Activated CD4-positive, alpha-beta T cell treated with anti-CD3 and anti-CD28 coated beads, Interleukin-2, Interleukin-6, amounts not matched to agents 100 ng/mL and 50 ng/mL, durations not matched to agents 16 hours and 8 hours (primary cell): ENCODE data around the gene EMCN.
"Not testable (repeated sequence)": the region's sequence is repeated elsewhere in the genome, so short reads cannot be mapped to it uniquely, and the experiment has no call there.

Source experiments
- DNase-seq: peaks from one replicate; pipeline ENCODE4 v3.0.0-alpha.2; 2020

Gene EMCN

DNA sequence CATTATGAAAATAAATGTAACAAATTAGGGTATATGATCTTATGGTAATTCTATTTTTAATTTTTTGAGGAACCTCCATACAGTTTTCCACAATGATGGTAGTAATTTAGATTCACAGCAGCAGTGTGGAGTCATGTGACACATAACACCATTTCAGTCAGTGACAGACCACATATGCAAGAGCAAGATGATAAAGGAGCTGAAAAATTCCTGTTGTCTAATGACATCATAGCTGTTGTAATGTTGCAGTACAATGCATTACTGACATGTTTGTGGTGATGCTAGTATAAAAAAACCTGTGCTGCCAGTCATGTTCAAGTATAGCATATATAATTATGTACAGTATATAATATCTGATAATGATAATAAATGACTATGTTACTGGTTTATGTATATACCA, 28.5 kb downstream of the EMCN start:
- DNase-seq: no peak

DNA sequence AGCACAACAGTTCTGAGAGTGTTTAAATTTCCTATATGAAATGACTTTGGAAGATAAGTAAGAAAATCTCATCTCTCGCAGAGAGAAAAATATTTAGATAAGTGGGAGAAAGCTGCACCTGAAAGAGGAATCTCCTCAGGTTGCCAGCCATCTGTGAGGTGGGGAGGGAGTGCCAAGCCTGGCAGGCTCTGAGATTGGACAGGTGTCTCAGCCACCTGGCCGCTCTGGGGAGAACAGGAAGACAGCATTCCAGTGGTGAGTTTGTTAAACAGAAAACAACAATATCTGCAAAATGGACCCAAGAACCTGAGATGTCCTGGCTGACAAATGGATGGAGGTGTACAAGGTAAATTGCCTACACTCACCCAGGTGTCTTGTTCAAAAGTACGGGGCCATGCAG, 31.3 kb downstream of the EMCN start:
- DNase-seq: no peak

DNA sequence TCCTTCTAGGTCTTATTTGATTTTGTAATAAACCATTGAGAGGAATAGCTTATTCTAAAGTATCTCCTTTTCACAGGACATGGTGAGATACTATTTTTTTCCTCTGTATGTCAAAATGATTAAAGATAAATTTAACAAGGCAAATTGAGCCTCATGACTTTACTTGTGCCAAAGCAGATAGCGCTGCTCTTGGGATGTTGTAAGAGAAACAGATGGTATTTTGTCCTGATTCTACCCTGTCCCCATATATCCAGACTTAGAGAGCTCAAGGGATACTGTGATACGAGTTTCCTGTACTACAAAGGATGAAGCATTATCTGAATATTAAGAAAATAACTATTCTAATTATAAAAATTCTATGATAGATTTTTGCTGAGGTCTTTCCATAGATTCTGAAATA, 34.0 kb downstream of the EMCN start:
- no peak for DNase-seq

DNA sequence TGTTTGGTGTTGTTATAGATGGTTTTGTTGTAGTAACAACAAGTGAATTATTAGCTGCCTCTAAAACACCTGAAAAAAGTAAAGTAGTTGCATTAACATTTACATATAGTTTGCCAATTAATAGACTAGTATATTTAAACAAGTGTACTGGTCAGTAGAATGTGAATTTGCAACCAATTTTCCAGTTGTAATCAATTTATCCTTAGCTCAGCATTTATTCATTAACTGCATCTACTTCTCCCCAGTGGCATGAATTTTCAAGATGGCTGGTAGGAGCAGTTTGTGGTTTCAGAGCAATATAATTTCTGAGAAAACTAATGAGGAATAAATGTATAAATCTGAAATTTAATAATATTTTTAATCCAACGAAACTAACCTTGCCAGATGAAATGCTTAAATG, 37.9 kb downstream of the EMCN start:
- no peak for DNase-seq

DNA sequence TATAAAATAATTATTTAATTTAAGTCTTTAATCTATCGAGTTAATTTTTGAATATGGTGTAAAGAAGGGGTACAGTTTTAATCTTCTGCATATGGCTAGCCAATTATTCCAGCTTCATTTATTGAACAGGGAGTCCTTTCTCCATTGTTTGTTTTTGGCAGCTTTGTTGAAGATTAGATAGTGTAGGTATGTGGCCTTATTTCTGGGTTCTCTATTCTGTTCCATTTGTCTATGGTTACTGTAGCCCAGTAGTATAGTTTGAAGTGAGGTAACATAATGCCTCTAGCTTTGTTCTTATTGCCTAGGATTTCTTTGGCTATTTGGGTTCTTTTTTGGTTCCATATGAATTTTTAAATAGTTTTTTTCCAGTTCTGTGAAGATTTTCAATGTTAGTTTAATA, 48.3 kb downstream of the EMCN start:
- no peak for DNase-seq

DNA sequence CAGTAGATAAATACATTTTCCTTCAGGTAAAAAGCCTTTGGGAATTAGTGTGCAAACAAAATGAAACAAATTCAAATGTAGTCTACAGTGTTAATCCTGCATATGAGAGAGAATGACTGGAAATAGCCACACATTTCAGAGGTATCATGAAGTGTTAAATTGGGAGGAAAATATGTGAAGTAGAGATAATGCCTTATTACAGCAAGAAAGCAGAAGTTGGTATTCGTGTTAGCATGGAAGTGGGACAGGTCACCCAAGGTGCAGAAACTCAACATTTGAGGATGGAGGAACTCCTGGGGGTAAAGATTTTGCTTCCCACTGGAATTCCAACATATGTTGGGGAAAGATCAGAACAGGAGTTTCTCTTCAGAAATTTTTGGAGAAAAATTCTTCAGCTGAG, 51.3 kb downstream of the EMCN start:
- no peak for DNase-seq

DNA sequence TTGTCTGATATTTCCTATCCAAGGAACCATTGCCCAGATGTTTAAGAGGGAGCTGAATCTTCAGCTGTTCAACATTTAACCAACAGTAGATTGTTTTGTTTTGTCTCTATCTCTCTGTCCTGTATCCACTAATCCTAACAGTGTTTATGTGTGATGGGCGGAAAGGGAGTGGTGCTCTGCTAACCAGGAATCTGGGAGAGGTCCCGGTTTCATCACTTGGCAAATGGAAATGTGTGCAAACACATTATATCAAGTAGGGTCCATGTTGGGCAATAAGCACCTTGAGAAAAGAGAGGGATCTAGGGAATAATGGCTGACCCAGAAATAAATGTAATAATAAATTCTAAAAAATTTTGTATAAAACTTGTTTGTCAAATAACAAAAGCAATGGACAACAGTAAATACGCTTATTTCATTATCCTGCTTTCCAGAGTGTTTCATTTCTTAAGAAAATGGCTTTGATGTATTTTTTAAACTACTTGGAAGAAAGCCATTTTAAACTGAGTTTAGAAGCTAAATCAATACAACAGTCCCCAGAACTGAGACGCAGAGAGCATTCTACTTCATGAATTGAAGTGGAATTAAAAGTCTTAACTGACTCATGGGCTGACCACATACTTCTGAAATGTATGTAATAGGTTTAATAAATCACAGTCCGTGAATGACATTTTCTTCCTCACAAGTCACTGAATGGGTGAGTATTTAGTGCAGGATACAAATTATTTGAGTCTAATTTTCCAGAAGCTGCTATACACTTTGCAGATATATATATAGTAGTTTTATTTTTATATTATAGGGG, 55.8 kb downstream of the EMCN start:
- DNase-seq: no peak

DNA sequence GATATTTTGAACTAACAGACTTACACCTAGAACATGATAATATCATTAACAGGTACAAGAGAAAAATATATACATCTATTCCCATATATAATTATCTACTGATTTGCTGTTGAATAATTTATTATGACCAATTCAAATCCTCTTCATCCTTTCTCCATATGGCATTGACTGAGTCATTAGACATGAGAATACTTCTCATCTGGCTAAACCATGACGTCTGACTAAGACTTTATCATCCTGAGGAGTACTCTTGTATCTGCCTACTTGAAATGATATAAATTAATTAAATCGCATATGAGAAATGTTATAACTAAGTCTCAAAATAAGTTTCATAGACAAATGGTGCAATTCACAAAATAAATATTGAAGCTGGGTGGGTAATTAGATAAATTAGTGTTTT, 67.4 kb downstream of the EMCN start:
- no peak for DNase-seq

DNA sequence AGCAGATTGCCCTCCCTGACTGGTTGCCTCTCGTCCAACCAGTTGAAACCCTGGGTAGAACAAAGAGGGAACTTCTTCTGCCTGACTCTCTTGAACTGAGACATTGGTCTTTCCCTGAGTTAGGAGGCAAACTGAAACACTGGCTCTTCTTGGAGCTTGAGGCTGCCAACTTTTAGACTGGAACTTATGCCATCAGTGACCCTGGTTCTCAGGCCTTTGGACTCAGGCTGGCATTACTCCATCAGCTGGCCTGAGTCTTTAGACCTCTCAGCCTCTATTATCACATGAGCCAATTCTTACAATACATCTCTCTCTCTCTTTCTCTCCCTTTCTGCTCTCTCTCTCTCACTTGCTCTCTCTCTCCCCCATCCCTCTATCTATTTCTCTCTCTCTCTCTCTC, 86.4 kb downstream of the EMCN start:
- DNase-seq: no peak

DNA sequence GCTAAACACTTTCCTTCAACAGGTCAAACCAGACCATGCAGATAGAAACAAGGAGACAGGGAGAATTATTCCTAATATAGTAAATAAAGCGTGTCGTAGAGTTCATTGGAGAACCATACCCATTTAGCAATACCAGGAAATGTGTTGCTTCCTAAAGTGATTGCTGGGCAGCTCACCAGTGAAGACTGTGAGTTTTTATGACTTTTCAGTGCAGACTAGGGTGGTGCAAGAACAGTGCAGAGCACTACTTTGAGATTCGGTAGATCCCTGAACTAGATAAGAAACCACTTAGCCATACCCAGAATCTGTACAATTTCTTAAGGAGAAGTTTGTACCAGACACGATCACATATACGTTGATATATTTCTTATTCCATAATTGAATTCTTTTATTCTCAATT, 87.4 kb downstream of the EMCN start:
- DNase-seq: no peak

DNA sequence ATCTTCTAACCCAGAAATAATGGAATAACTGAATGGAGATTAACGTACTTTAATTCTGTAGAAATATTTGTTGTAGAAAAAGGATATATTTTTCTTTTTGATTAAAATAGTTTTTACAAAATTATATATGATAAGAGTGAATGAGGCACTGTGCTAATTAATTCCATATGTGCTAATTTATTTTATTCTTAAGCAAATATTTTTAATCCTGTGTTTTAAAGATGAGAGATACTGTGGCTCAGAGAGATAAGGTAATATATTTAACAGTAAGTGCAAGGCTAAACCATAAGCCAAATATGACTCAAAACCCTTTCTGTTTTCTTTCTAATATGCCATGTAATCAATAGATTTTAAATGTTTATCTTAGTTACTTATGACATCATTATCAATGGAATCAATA, 88.2 kb downstream of the EMCN start:
- DNase-seq: no peak

DNA sequence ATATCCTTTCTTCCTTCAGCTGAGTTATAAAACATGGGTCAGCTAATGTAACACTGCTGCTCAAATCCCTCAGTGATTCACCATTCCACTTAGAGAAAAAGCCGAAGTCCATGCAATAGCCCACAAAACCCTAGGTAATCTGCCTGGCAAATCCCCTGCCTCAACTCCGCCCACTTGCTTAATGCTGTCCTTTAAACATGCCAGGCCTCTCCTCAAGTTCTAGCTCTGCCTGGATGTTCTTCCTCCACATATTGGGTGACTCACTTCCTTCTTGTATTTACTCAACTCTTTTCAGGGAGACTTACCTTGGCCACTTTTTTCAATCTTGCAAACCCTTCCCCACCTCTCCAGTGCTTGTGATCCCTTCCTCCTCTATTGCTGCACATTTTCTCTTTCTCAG, 89.8 kb downstream of the EMCN start:
- no peak for DNase-seq

DNA sequence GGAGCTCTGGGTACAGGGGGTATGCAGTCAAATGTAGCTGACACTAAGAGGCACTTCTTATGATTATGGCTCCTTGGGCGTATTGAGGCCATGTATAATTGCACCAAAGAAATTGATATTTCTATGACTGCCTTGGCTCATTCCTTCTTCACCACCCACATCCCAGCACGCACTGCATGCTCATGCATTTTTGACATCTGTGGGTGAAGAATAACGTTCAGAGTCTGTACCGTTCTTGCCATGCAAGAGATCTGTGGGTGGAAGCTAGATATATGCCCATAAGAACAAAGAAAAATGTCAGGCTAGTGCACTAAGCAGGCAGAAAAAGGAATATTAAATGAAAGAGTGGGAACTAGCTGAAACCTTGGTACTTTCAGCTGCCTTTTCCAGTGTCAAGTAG, 93.4 kb downstream of the EMCN start:
- DNase-seq: no peak

DNA sequence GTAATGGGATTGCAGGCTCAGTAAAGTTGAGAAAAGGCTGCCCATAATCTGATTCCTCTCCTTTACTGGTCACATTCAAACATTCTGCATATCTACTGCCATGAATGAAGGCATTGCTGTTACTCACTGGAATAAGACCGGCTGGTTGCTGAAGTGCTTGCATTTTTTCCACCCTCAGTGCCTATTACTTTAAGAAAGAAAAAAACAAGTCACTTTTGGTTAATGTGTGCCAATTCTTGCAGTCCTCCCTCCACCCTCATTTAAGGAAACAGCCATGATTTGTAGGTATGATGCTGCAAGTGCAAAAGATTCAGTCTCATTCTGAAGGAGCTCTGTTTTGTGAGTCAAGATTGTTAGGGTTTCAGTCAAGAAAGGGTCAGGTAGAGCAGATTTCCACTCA, 94.9 kb downstream of the EMCN start:
- DNase-seq: no peak

DNA sequence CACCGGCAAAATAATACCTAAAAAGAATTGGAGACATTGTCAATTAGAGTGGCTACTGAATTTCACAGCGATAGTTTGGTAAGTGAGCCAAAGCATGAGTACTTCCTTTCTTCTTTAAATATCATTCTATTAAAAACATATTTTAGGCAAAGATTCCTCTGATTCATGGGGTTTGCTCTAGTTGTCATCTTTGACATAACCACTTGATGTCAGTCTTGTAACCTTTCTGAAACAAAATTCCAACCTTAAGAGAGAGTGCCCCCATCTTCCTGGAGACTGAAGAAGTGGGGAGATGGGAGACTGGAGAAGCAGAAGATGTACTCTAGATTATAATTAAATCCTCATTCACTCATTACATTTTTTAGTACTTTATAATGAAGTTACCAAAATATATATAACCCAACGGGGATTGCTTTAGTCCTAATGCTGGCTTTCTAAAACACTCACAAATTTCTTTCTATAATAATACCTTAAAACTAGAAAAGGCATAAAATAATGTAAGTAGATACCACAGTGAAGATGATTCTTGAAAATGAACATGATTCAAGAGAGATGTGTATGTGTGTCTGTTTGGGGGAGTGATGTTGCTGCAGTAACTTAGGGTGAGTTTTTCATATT, 96.4 kb downstream of the EMCN start:
- no peak for DNase-seq

DNA sequence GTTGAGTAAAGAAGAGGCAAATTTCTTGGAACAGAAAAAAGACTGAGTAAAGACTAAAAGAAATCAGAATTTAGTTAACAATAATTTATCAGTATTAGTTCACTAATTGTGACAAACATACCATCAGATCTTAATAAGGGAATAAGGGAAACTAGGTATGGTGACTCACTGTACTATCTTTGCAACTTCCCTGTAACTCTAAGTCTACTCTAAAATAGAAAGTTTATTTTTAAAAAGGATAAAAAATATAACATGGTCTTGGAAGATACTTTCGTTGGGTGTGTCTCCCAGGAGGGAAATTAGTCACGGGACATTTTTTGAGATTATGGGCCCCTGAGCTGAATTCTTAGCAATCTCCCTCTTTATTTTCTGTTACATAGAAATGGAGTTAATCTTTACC, 97.3 kb downstream of the EMCN start:
- no peak for DNase-seq

DNA sequence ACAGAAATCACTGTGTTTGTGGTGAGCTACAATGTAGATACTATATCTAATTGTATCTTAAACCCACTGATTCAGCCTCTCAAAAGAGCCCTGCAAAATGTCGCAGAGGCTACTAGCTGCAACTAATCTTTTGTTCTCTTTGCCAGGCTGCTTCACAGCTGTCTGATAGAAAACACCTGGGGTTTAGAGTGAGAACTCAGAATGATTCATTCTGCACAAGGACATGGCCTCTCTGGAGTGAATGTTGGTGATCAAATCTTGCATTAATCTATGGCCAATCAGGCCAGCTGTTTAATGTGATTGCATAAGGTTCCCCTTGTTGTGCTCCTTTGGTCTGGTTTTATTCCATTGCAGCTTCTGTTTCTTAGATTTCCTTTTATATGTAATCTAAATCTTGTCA, 100.3 kb downstream of the EMCN start:
- no peak for DNase-seq

DNA sequence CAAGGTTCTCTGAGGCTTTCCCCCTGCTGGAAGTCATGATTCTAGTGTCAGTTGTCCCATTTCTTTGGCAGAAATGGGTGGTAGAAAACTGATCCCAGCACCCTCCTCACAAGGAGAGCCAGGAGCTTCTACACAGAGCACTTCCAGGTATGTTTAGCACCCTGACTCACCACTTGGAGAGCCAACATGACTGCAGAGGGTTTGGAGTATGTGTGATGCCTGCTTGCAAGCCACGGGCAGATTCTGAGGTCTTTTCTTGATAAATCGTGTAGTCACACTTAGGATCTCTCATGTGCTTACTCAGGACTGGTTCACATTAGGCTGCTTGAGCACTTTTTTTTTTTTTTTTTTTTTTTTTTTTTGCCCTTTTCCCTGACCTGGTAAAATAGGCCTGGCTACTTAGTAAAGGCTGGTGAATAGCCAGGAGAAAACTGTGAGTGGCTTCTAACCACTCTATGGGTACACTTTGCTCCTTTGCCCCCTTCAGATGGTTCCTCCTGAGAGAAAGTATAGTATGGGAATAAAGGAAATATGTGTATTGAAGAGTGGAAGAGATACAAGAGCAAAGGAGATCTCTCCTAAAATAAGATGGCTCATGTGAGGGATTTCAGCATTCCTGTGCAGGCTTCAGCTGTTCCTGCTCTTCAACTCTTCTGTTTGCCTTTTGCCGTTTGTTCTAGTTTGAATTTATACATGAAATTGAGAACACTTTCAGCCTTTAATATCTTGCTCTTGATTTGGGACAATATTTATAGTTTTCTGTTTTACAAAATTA, 103.6 kb downstream of the EMCN start:
- DNase-seq: no peak

DNA sequence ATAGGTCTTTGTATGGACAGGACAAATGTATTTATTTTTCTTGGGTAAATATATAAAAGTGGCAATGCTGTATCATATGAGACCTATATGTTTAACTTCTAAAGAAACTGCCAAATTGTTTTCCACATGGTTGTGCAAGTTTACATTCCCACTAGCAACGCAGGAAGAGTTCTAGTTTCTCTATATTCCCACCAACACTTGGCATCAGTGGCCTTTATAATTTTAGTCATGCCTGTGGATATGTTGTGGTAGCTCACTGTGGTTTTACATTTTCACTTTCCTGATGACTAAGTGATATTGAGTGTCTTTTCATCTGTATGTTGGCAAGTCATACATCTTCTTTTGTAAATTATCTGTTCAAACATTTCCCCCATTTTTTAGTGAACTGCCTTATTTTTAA, 126.0 kb downstream of the EMCN start:
- DNase-seq: peak; percentile 30

DNA sequence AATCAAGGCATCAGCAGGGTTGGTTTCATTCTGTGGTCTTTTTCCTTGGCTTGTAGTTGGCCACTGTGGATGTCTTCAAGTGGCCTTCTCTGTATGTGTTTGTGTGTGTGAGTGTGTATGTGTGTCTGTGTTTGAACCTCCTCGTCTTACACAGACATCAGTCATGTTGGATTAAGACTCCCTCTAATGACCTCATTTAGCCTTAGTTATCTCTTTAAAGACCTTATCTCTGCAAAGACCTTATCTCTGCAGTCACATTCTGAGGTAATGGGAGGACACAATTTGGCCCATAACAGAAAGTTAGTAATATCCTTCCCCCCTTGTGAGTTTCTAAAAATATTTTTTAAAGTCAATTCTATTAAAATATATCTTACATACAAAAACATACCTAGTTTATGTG, 126.7 kb downstream of the EMCN start:
- DNase-seq: no peak

DNA sequence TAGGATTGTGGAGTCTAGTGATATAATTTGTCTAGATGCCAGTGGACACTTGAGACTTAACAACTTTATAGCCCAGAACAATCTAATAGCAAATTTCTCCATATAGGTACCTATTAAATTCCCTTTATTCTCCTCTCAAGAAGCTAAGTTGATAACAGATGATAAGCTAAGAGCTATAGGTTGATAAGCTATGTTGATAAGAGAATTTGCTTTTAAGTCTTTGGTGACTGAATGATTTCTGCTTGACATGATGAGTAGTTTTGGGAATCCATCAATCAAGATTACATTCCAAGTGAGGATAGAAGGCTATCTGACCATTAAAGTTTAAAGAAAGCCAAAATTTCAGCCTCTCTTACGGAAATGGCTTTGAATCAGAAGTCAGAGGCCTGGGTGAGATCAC, 131.6 kb downstream of the EMCN start:
- DNase-seq: no peak

DNA sequence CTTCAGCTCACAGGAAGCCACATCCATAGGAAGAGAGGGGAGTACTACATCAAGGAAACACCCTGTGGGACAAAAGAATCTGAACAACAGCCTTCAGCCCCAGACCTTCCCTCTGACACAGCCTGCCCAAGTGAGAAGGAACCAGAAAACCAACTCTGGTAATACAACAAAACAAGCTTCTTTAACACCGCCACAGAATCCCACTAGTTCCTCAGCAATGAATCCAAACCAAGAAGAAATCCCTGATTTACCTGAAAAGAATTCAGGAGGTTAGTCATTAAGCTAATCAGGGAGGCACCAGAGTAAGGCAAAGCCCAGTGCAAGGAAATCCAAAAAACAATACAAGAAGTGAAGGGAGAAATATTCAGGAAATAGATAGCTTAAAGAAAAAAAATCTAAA, 137.4 kb downstream of the EMCN start:
- not testable (repeated sequence) for DNase-seq

DNA sequence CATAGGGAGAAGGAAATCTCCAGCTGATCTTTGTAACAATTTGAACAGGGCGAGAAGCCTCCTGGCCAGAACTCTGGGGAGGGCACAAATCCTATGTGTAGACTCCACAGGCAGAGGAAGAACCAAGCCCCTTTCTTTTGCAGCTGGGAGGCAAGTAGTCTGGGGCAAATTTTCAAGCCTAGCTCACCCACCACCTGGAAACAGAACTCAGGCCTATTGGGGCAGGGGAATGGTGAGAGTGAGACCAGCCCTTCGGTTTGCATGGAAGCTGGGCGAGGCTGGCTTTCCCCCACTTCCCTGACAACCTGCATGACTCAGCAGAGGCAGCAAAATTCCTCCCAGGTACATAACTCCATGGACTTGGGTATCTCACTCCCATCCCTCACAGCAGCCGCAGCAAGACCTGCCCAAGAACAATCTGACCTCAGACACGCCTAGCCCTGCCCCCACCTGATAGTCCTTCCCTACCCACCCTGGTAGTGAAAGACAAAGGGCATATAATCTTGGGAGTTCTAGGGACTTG, 138.2 kb downstream of the EMCN start:
- DNase-seq: no peak

DNA sequence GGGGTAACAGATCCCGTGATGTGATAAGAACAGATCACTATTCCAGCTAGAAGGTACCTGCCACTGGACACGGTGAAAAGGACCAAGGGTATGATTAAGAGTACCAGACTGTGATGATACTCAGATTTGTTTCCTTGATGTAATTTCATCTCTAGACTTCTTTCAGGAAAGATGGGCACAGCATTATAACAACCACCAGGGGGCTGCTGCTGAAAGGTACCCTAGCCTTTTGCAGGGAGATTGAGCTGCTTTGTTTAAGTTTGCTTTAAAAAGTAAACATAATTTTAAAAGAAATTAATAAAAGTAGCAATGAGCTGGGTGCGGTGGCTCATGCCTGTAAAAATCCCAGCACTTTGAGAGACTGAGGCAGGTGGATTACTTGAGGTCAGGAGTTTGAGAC, 145.4 kb downstream of the EMCN start:
- peak; percentile 8 for DNase-seq
